Thyroid gland (tissue), 4 donors: Measurements from ENCODE around the gene CAMK1D.

Experiments used
- CTCF ChIP-seq, 6 experiments: fragments of 200-600 bp in 3 of 6; fragments of 450-650 bp in 3 of 6; sonication (generic) in 3 of 6; IDR thresholded peaks; one replicate each; pipeline ENCODE4 v1.5.1; 2016 to 2019; ENCODE audit warnings: antibody characterized with exemption in 6 of 6, mild to moderate bottlenecking in 2 of 6, inconsistent platforms in 1 of 6, moderate library complexity in 1 of 6
- POLR2A ChIP-seq, 2 donors: fragments of 450-650 bp; IDR thresholded peaks; one replicate each; pipeline ENCODE4 v1.6.1; 2017; ENCODE audit warnings: antibody characterized with exemption in 2 of 2, mild to moderate bottlenecking in 2 of 2, moderate library complexity in 1 of 2

DNA sequence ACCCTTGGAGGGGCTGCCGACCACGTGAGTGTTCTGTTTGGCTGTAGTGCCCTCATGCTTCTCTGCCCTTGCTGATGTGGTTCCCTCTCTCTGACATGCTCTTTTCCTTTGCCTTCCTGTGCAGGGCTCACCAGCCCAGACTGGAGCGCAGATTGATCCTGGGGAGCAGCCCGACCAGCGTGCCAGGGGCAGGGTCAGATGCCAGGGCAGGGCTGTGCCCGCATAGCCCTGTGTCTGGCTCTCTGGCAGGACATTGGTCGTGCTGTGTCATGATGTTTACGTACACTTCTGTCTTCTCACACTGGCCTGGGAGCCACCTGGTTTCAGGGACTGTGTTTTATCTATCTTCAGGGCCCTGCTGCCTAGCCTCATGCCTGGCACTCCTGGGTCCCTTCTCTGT, 300.8 kb downstream of the CAMK1D start:
- TF ChIP-seq POLR2A (IDR thresholded peaks at IDR 0.05) = no peak
- TF ChIP-seq CTCF (IDR thresholded peaks at IDR 0.05) = no peak
